HPDE6-E6E7 (cell line): ENCODE measurements around the gene TRIM69.
"Not testable (repeated sequence)": the region's sequence is repeated elsewhere in the genome, so short reads cannot be mapped to it uniquely, and the experiment has no call there.

Experiments used
- DNase-seq: peaks from one replicate; pipeline ENCODE4 v3.0.0; 2011; ENCODE audit warnings: missing footprints; ENCODE audit errors: extremely low spot score

Gene TRIM69

DNA sequence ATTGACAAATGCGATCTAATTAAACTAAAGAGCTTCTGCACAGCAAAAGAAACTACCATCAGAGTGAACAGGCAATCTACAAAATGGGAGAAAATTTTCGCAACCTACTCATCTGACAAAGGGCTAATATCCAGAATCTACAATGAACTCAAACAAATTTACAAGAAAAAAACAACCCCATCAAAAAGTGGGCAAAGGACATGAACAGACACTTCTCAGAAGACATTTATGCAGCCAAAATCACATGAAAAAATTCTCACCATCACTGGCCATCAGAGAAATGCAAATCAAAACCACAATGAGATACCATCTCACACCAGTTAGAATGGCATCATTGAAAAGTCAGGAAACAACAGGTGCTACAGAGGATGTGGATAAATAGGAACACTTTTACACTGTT lies 7.1 kb downstream of the TRIM69 start:
- DNase-seq: not testable (repeated sequence)

GRCh38 chr15:44753345-44753744 lies 17.0 kb downstream of the TRIM69 start:
- DNase-seq: no peak

GRCh38 chr15:44763187-44763586 lies 26.9 kb downstream of the TRIM69 start:
- DNase-seq: no peak

DNA sequence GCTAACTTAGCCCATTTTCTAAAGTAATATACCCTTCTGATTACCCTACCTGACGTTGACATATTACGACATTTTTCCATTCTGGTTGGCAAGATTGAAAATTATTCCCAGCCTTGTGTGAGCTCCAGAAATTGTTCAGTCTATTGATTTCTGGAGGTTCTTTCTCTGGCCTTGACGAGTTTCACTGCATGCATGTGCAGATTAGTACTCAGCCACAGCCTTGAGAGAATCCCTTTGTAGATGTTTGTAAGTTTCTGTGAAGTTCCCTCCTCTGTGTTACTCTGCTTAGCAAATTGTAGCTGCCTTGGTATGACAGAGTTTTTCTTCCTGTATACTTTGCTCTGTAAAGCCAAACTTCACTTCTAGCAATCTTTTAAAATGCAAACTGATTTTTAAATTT lies 27.5 kb downstream of the TRIM69 start:
- no peak for DNase-seq

GRCh38 chr15:44765036-44765435 lies 28.7 kb downstream of the TRIM69 start:
- DNase-seq: no peak

DNA sequence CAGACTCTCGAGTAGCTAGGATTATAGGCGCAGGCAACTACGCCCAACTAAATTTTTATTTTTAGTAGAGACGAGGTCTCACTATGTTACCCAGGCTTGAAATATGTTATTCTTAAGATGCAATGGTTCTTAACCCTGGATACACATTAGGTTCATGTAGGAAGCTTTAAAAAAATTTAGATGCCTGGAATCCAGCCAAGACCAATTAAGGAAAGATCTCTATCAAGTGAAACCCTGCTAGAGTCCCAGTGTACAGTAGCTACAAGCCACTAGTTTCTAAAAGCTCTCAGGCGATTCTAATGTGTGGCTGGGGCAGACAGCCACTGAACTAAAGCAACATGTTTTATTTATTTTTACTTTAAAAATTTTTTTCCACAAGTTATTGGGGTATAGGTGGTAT lies 33.2 kb downstream of the TRIM69 start:
- DNase-seq: no peak

- not testable (repeated sequence) for DNase-seq
These were observed 34.4 kb downstream of the TRIM69 start for GRCh38 chr15:44770715-44771114.

- DNase-seq: no peak
These were observed 39.6 kb downstream of the TRIM69 start for GRCh38 chr15:44775953-44776352.

DNA sequence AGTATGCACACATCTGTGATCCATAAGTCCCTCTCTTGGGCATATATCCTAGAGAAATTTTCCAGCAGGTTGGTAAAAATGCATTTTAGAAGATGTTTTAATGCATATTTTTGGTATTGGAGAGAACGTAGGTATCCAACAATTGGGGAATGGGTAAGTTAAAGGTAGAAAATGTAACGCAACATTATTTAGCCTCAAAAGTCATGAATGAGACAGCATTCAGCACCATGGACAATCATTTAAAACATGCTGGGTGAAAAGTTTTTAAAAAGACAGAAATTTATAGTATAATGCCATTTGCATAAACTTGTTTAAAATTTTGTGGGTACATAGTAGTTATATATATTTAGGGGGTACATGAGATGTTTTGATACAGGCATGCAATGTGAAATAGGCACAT lies 43.4 kb downstream of the TRIM69 start:
- DNase-seq: no peak

DNA sequence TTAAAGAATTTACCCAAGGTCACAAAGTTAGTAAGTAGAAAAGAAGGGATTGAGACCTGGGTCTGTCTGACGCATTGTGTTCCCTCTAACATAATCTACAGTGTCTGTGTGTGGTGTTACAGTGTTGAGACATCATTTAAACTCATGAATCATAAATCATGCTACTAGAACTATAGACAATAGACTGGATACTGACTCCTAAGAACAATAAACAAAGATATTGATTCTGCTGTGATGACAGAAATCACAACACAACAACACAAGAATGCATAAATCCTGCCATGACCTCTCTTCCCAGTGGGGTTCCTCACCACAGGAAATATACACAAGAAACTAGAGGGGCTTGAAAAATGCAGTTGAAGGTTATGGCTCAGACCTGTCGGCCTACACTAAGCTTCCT lies 44.3 kb downstream of the TRIM69 start:
- DNase-seq: no peak

- DNase-seq: no peak
These were observed 44.9 kb downstream of the TRIM69 start for GRCh38 chr15:44781128-44781810.

DNA sequence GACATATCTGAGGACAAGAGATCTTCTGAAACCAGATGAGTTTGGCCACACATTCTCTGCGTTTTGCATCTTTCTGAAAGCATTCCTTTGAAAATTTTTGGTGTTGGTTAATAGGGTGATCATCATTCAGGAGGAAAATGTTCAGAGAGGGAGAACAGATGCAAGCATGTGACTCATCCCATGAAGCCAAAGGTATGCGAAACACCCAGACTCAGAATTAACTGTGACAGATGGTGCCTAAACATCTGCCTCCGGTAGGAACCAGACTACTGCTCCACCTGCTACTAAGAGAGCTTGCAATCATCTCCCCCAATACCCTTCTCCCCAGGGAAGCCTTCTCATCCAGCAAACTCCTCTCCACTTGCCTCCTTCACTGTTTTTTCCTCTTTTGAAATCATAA lies 46.2 kb downstream of the TRIM69 start:
- DNase-seq: no peak

DNA sequence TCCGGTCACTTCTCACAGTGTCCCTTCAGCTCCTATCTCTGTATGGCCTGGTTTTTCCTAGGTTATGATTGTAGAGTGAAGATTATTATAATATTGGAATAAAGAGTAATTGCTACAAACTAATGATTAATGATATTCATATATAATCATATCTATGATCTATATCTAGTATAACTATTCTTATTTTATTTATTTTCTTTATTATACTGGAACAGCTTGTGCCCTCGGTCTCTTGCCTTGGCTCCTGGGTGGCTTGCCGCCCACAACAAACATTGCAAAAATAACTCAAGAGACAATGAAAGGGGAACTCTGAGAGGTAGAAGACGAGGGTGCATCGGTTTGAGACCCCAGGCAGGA lies 48.6 kb downstream of the TRIM69 start:
- DNase-seq: not testable (repeated sequence)

GRCh38 chr15:44788748-44789147 lies 52.4 kb downstream of the TRIM69 start:
- DNase-seq: no peak

- no peak for DNase-seq
These were observed 53.9 kb downstream of the TRIM69 start for GRCh38 chr15:44790215-44790614.

DNA sequence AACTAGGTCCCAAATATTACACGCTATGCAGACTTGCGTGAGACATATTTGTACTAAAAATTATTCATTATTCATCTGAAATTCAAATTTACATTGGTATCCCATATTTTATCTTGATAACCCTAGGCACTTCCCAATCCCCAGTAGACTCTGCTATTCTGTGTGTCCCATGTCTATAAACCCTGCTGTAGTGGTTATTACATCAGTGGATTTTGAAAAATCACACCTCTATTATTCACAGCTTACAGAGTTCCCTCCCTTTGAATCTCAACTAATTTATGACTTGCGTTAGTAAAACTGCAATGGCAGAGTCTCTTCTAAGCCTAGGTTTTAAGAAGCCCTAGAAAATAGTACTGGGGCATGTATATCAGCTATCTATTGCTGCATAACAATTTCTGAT lies 54.3 kb downstream of the TRIM69 start:
- DNase-seq: no peak

DNA sequence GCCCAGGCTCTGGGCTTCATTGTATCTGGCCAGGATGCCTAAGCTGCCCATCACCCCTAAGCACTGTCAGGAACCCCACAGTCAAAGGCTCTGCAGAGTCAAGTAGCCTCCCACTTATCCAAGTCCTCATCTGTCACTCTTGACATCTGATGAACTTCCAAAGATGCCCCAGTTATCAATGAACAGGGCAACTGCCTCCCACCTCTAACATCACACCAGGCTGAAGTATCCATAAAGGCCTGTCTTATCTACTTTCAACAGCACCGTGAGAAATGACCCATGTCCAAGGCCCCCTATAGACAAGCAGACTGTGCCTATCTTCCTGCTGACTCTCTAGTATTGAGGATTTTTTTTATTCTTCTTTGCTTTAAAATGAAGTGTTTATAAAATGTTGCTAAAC lies 56.4 kb downstream of the TRIM69 start:
- no peak for DNase-seq

DNA sequence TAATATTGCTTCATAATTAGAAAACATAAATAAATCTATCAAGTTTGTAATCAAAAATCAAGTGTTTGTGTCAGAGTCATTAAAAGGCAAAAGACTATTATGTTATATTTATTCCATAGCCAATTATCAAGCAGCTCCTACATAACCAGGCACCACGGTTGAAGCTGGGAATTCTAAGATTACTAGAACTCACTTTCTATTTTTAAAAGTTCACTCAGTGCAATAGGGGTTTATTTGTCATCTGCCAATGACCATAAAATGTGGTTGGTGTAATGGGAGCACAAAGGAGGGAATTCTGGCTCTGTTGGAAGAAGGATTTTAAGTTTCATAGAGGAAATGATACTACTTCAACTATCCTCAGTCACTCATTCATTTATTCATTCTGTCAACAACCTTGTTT lies 57.7 kb downstream of the TRIM69 start:
- no peak for DNase-seq

DNA sequence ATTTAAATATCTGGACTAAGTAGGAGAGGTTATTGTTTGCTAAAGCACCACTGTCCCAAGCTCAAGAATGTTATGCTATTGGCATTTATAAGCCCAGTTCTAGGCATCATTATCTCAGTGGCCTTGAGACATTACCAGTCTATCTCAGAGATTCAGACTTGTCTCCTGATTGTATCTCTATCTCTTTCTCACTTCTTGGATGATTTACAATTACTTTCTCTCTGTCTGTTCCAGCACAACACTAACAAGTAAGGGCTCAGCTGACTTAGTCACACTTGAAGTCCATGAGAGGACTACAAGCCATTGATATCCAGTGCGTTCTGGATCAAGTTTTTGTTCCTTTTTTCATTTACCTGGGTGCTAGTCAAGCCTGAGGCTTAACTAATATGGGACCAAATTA lies 60.2 kb downstream of the TRIM69 start:
- no peak for DNase-seq

GRCh38 chr15:44798826-44799225 lies 62.5 kb downstream of the TRIM69 start:
- DNase-seq: peak; percentile 26

GRCh38 chr15:44801364-44801763 lies 65.0 kb downstream of the TRIM69 start:
- no peak for DNase-seq

GRCh38 chr15:44801797-44802196 lies 65.5 kb downstream of the TRIM69 start:
- DNase-seq: no peak

DNA sequence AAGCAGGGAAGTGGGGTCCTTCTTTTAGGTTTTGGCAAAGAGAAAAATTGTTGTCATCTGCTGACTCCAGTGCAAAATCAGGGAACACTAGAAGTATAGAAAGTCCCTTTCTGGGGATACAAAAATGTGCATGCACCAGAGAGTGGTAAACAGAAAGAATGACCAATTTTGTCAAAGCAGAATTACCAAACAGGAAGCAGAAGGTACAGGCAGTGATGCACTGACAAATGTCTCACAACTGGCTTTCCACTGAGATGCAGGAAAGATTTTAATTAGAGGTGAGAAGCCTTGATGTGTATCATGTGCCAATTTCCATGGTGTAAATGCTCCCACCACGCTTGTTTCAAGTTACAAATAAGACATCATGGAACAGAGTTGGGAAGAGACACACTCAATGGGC lies 66.0 kb downstream of the TRIM69 start:
- no peak for DNase-seq

GRCh38 chr15:44804298-44805046 lies 68.1 kb downstream of the TRIM69 start:
- DNase-seq: no peak
